Endothelial cell of umbilical vein (primary cell): Measurements from ENCODE around the gene SRRM3.

ENCODE experiments used
- POLR2A ChIP-seq: IDR thresholded peaks from 2 replicates; pipeline ENCODE4 v1.6.1; 2012; ENCODE audit warnings: low read depth, mild to moderate bottlenecking, control low read depth, low read length
- TF ChIP-seq, protein P1 (sequence below), 2 donors: IDR thresholded peaks; 1 replicate in 1 of 2; 2 replicates in 1 of 2; pipeline ENCODE4 v1.5.1; 2011; ENCODE audit warnings: low read length in 2 of 2, mild to moderate bottlenecking in 2 of 2, moderate library complexity in 2 of 2, control low read depth in 1 of 2, inconsistent platforms in 1 of 2, low read depth in 1 of 2; ENCODE audit not compliant: insufficient read depth in 1 of 2; ENCODE audit errors: extremely low read depth in 1 of 2
- TF ChIP-seq, protein P2 (sequence below): IDR thresholded peaks from 2 replicates; pipeline ENCODE4 v1.6.1; 2011; ENCODE audit not compliant: insufficient read depth, insufficient read length

DNA sequence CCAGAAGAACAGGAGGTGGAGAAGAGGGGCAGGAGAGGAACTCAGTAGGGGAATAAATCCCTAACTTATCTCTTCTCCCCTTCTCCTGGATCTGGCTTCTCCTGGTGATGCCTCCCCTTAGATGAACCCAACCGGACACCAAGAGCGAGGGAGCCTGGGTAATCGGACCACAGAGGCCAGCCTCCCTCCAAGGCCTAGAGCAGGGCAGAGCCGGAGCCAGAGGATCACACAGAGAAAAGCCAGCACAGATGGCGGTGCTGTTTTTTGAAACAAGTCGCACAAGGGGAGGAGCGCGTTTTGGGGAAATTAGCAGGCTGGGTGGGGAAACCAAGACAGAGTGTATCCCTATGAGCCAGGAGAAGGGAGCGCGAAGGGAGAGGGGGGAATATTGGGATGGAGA is 4.9 kb upstream of the SRRM3 start:
- TF ChIP-seq, protein P1, sequence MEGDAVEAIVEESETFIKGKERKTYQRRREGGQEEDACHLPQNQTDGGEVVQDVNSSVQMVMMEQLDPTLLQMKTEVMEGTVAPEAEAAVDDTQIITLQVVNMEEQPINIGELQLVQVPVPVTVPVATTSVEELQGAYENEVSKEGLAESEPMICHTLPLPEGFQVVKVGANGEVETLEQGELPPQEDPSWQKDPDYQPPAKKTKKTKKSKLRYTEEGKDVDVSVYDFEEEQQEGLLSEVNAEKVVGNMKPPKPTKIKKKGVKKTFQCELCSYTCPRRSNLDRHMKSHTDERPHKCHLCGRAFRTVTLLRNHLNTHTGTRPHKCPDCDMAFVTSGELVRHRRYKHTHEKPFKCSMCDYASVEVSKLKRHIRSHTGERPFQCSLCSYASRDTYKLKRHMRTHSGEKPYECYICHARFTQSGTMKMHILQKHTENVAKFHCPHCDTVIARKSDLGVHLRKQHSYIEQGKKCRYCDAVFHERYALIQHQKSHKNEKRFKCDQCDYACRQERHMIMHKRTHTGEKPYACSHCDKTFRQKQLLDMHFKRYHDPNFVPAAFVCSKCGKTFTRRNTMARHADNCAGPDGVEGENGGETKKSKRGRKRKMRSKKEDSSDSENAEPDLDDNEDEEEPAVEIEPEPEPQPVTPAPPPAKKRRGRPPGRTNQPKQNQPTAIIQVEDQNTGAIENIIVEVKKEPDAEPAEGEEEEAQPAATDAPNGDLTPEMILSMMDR (IDR thresholded peaks at IDR 0.05; ENCODE audit: extremely low read depth in 1 of 2, insufficient read depth in 1 of 2, low read depth in 1 of 2, low read length in 2 of 2), result no peak
- no peak for TF ChIP-seq POLR2A
- TF ChIP-seq, protein P2, sequence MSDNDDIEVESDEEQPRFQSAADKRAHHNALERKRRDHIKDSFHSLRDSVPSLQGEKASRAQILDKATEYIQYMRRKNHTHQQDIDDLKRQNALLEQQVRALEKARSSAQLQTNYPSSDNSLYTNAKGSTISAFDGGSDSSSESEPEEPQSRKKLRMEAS, result no peak
